ENCODE data around the gene DCK.

The DCK gene

DNA sequence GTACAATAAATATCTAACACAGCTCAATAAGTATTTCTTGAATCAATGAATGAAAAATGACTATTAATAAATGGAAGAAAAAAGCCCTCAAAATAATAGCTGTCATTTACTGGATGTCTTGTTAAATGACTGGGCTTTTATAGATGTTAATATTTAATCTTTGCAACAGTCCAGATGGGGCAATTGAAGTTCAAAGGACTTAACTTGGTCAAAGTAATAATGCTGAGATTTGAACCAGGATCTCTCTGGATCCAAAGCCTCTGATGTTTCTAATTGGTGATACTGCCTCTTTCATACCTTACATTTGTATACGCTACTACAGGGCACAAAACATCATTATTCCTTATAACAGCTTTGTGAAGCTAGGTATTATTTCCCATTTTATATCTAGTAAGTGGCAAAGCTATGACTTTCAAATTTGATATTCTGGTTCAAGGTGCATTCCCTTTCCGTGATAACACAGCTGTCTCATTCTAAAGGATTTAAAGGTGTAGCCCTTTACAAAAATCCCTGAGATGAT, 72.6 kb downstream of the DCK start:
- no peak for DNase-seq

DNA sequence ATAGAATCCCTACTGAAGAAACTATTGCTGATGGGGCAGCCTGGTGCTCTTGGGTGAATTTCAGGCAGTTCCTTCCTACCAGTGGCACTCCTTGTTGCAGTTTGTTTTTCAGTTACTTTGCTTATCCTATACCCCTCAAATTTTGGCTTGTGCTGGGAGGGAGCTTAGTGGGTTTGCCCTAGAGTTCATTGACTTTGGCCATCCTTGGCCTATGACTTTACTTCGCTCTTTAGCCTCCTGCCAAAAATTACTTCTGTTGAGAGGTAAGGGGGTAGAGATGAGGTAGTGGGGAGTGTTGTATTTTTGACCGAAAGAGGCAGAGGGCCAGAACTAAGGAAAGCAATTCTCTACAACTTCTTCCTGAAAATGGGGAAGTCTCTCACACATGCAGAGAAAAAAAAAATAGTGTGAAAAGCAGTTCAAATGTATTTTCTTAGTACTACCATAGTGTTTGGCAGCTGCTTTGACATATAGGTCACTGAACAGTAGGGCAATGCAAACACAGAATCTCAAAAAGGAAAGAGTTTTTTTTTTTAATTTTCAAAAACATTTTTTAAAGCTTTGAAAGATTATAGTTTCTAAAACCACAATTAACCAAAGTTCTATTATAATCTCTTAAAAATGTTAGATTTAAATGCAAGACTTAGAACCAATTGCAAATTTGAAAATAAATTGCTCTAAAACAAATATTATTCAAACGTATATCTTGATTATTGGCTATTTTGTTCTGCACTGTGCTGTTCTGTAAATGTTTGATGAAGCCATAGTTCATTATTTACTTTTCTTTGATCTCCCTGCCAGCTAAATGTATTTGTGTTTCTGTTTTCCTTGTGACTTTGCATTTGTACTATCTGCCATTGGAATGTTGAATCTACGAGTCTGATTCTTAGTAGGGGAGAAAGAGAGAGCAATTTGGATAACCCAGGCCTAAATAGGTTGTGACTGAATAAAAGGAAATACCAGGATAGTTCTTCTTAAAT, 73.6 kb downstream of the DCK start:
- peak; percentile 5 for DNase-seq

DNA sequence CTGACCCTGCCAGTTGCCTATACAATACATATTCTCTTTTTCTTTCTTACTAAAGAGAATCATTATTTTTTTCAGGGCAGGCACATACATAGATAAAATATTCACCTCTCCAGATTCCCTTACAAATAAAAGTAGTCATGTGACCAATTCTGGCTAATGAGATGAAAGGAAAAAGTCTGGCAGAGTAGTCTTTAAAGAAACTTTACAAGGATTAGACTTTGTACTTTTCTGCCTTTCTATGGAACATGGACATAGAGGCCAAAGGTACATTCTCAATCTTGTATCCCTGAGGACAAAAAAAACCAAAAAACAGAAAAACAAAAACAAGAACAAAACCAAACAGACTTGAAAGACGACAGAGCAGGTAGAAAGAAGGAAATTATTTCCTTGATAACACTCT, 75.6 kb downstream of the DCK start:
- DNase-seq, result no peak

DNA sequence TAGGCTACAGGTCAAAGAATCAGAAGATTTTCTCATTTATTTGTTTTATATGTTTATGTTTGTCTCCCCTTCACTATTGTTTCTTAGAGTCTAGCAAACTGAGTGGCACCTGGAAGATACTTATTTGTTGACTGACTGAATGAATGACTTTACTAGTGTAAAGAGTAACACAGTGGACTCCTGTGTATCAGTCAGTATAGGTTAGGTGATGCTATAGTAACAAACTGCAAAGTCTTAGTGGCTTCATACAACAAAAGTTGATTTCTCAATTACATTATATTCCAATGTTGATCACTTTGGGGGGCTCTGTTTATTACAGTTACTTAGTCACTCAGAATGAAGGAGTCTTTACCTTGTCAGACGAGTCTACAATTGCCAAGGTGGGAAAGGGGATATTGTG, 76.6 kb downstream of the DCK start:
- no peak for DNase-seq

GRCh38 chr4:71074452-71075299, 81.2 kb downstream of the DCK start:
- peak; percentile 7 for DNase-seq

Measured in NCI-H146 (cell line).